HG03460 (cell line): ENCODE data around the gene ACTL6B.

Experiments used
- ATAC-seq: cut with Tn5 transposase; IDR thresholded peaks from one replicate; pipeline ENCODE4 v1.9.1; 2021; ENCODE audit not compliant: unreplicated experiment

The ACTL6B gene

GRCh38 chr7:100683659-100684533 is 27.6 kb upstream of the ACTL6B start:
- no peak for ATAC-seq

- no peak for ATAC-seq
These were observed 26.9 kb upstream of the ACTL6B start for GRCh38 chr7:100682991-100683658.

- ATAC-seq = no peak
These were observed 26.0 kb upstream of the ACTL6B start for GRCh38 chr7:100682228-100682741.

GRCh38 chr7:100681491-100682227 is 25.4 kb upstream of the ACTL6B start:
- no peak for ATAC-seq

- no peak for ATAC-seq
These were observed 24.5 kb upstream of the ACTL6B start for GRCh38 chr7:100680576-100681271.

GRCh38 chr7:100679927-100680575 is 23.8 kb upstream of the ACTL6B start:
- no peak for ATAC-seq

GRCh38 chr7:100679129-100679926 is 23.1 kb upstream of the ACTL6B start:
- ATAC-seq = no peak

- no peak for ATAC-seq
These were observed 22.2 kb upstream of the ACTL6B start for GRCh38 chr7:100678291-100678984.

- no peak for ATAC-seq
These were observed 21.3 kb upstream of the ACTL6B start for GRCh38 chr7:100677308-100678267.

- ATAC-seq = no peak
These were observed 20.5 kb upstream of the ACTL6B start for GRCh38 chr7:100676501-100677306.

GRCh38 chr7:100675581-100676350 is 19.5 kb upstream of the ACTL6B start:
- ATAC-seq = no peak

- ATAC-seq = no peak
These were observed 18.8 kb upstream of the ACTL6B start for GRCh38 chr7:100675105-100675451.

- no peak for ATAC-seq
These were observed 18.3 kb upstream of the ACTL6B start for GRCh38 chr7:100674411-100675104.

- no peak for ATAC-seq
These were observed 17.7 kb upstream of the ACTL6B start for GRCh38 chr7:100673942-100674410.

- peak; percentile 43 for ATAC-seq
These were observed 17.2 kb upstream of the ACTL6B start, which contains the start of gene GNB2 for GRCh38 chr7:100673302-100673941. GNB2 (plus strand) TSS chr7:100673740; CDS start chr7:100676266, 2,526 bp downstream.
